Upper lobe of right lung (tissue), 1 donor: ENCODE data around the gene NDEL1. TPM values are rescaled to one million over a fixed set of nuclear protein-coding genes. Genes with fewer than 3 reads are reported as not detected.

Source experiments
- ATAC-seq: fragments of 200-7000 bp; cut with Tn5 transposase; one replicate; pipeline ENCODE4 v1.9.1; 2020; ENCODE audit warnings: mild to moderate bottlenecking, moderate library complexity
- DNase-seq: peaks from one replicate; pipeline ENCODE4 v3.0.0-alpha.2; 2020
- H3K27ac ChIP-seq: fragments of 200-600 bp; one replicate; pipeline ENCODE4 v1.8.0; 2022
- H3K27me3 ChIP-seq: fragments of 200-600 bp; one replicate; pipeline ENCODE4 v1.8.0; 2022; ENCODE audit warnings: mild to moderate bottlenecking
- H3K36me3 ChIP-seq: fragments of 200-600 bp; one replicate; pipeline ENCODE4 v1.8.0; 2022
- H3K4me1 ChIP-seq: fragments of 200-600 bp; one replicate; pipeline ENCODE4 v1.8.0; 2022
- H3K4me3 ChIP-seq: fragments of 200-600 bp; one replicate; pipeline ENCODE4 v1.8.0; 2022; ENCODE audit warnings: mild to moderate bottlenecking
- H3K9me3 ChIP-seq: fragments of 200-600 bp; one replicate; pipeline ENCODE4 v1.8.0; 2022
- CTCF ChIP-seq: fragments of 200-600 bp; IDR thresholded peaks from one replicate; pipeline ENCODE4 v1.8.0; 2022; ENCODE audit warnings: antibody characterized with exemption
- intact Hi-C: fragments of 100-400 bp; cut with DNase I; formaldehyde crosslinking; loops from one replicate; pipeline ENCODE4 v1.11.0; 2022
- total RNA-seq: library from RNA; stranded (reverse); fragmentation: NEBNext Ultra II Directional; extraction: Animal tissue kit (Norgen Biotek cat#: 25700); gene quantifications from one replicate; pipeline ENCODE4 v1.2.1, GENCODE V29; 2021
- donor health status: DM: no; HTN: yes; CAD: no; lungs with severe emphysema.

The NDEL1 gene
- total RNA-seq, 1 donor from 2014 or later, result 80.6 TPM

GRCh38 chr17:8474826-8475225, 39.1 kb downstream of the NDEL1 start:
- H3K9me3 ChIP-seq, result no peaks in the 10 kb centered on the region

GRCh38 chr17:8475227-8475626, 39.5 kb downstream of the NDEL1 start:
- no peak overlapping the region for H3K4me3 ChIP-seq
- H3K27me3 ChIP-seq, result no peaks in the 10 kb centered on the region
- ATAC-seq (no peak), DNase-seq (no peak)
- H3K9me3 ChIP-seq, result no peaks in the 10 kb centered on the region
- intact Hi-C loops, result no loop called here
- H3K27ac ChIP-seq, result no peak overlapping the region
- peaks cover 14% of the 10 kb centered on the region for H3K4me1 ChIP-seq
- no peak for TF ChIP-seq CTCF
- H3K36me3 ChIP-seq, result peaks cover 95% of the 10 kb centered on the region

More at GRCh38 chr17:8474826-8475225, 39.1 kb downstream of the NDEL1 start:
- intact Hi-C loops, result no loop called here
- Histone ChIP-seq H3K27me3 (no peaks in the 10 kb centered on the region), H3K4me3 (no peak overlapping the region), H3K27ac (no peak overlapping the region), H3K36me3 (peaks cover 92% of the 10 kb centered on the region), H3K4me1 (peaks cover 11% of the 10 kb centered on the region)
- DNase-seq, result no peak
- ATAC-seq, result no peak
- no peak for TF ChIP-seq CTCF

- TF ChIP-seq CTCF, result no peak
- Histone ChIP-seq H3K27me3 (no peaks in the 10 kb centered on the region), H3K4me1 (peaks cover 12% of the 10 kb centered on the region), H3K27ac (no peak overlapping the region), H3K4me3 (no peak overlapping the region), H3K36me3 (peaks cover 94% of the 10 kb centered on the region), H3K9me3 (no peaks in the 10 kb centered on the region)
- intact Hi-C loops, result no loop called here
- DNase-seq (peak; percentile 41), ATAC-seq (no peak)
These were observed 40.1 kb downstream of the NDEL1 start for GRCh38 chr17:8475781-8476180.

GRCh38 chr17:8476741-8477140, 41.1 kb downstream of the NDEL1 start:
- Histone ChIP-seq H3K4me1 (peaks cover 11% of the 10 kb centered on the region), H3K27me3 (no peaks in the 10 kb centered on the region), H3K9me3 (no peaks in the 10 kb centered on the region), H3K4me3 (no peak overlapping the region), H3K36me3 (peaks cover 94% of the 10 kb centered on the region), H3K27ac (no peak overlapping the region)
- no peak for TF ChIP-seq CTCF
- DNase-seq (peak; percentile 62), ATAC-seq (no peak)
- intact Hi-C loops, result no loop called here

GRCh38 chr17:8477171-8477570, 41.5 kb downstream of the NDEL1 start:
- intact Hi-C loops, result no loop called here
- Histone ChIP-seq H3K4me1 (peaks cover 11% of the 10 kb centered on the region), H3K27ac (no peak overlapping the region)

More at GRCh38 chr17:8477171-8477570, 41.5 kb downstream of the NDEL1 start:
- DNase-seq (no peak), ATAC-seq (no peak)
- peaks cover 94% of the 10 kb centered on the region for H3K36me3 ChIP-seq
- TF ChIP-seq CTCF, result no peak
- no peaks in the 10 kb centered on the region for H3K27me3 ChIP-seq
- H3K9me3 ChIP-seq, result no peaks in the 10 kb centered on the region
- no peak overlapping the region for H3K4me3 ChIP-seq
